ENCODE measurements around the gene DLG2. TPM values are rescaled to one million over a fixed set of nuclear protein-coding genes. Genes with fewer than 3 reads are reported as not detected.

The DLG2 gene
- total and polyA plus RNA-seq, 9 of the 15 experiments (the other 6 are each of a cell fraction or from before 2014, with no cell fraction given): 0.52 to 1.6 (median 0.95) TPM

- Histone ChIP-seq H4K20me1 (replicated peaks; ENCODE audit: control insufficient read depth, insufficient read depth, low read length) (no peaks in the 10 kb centered on the region), H3K79me2 (ENCODE audit: control insufficient read depth, insufficient read depth, low read length) (no peaks in the 10 kb centered on the region), H3K4me2 (ENCODE audit: insufficient read depth, low read length) (no peak overlapping the region), H3K9ac (ENCODE audit: insufficient read depth in 1 of 2, low read depth in 2 of 2, low read length in 2 of 2) (no peak overlapping the region), H3K9me3 (replicated peaks; ENCODE audit: control insufficient read depth, insufficient read depth, low read depth, low read length) (no peaks in the 10 kb centered on the region), H3K27me3 (ENCODE audit: control insufficient read depth in 2 of 2, insufficient read depth in 2 of 2, low read length in 2 of 2) (no peaks in the 10 kb centered on the region), H3K27ac (ENCODE audit: extremely low read depth, low read depth, low read length) (no peak overlapping the region), H3K4me1 (replicated peaks in 1 of 2; ENCODE audit: control insufficient read depth in 2 of 2, insufficient read depth in 2 of 2, low read length in 2 of 2) (no peaks in the 10 kb centered on the region), H3K4me3 (no peak overlapping the region), H3K36me3 (ENCODE audit: control insufficient read depth, insufficient read depth, low read length) (no peaks in the 10 kb centered on the region), H2AFZ (ENCODE audit: low read depth, low read length) (no peak overlapping the region), H3K9me1 (ENCODE audit: control insufficient read depth, insufficient read depth, low read length) (no peaks in the 10 kb centered on the region)
- TF ChIP-seq USF2 (CRISPR knock-in tag; IDR thresholded peaks at IDR 0.05): no peak
- no peak for TF ChIP-seq PRDM10 (IDR thresholded peaks at IDR 0.05; ENCODE audit: partially characterized antibody)
- no peak for TF ChIP-seq CBX3 (IDR thresholded peaks at IDR 0.05; ENCODE audit: borderline replicate concordance in 1 of 2, low read length in 2 of 2)
- no peak for TF ChIP-seq RUNX1 (IDR thresholded peaks at IDR 0.05; ENCODE audit: low read depth)
- TF ChIP-seq DMBX1 (CRISPR knock-in tag; IDR thresholded peaks at IDR 0.05; ENCODE audit: borderline replicate concordance): no peak
- no peak for TF ChIP-seq MAFK (IDR thresholded peaks at IDR 0.05; ENCODE audit: low read length)
- TF ChIP-seq SRSF9 (IDR thresholded peaks at IDR 0.05; ENCODE audit: borderline replicate concordance, low read depth, low read length): no peak
- in situ Hi-C loops (cut with MboI) (no loop called here), intact Hi-C loops (cut with micrococcal nuclease) (no loop called here)
- ChIA-PET POLR2A (no interaction called here), CTCF (ENCODE audit: low intra/inter-chr PET ratio) (no interaction called here)
- DNase-seq (ENCODE audit: extremely low read depth in 1 of 4, low spot score in 3 of 4) (no peak), ATAC-seq (no peak), FAIRE-seq (no peak)
- no TSS peak for BruUV-seq (replicated peaks)
These were observed 1304.9 kb downstream of the DLG2 start for GRCh38 chr11:84322211-84322610.

Measured in K562 (cell line).